Skin epidermis (tissue), 12 donors: Measurements from ENCODE around the gene TREML4.
A peak's percentile ranks its signal among the peaks of the same experiment; 100 is the strongest.
"Not testable (repeated sequence)": the region's sequence is repeated elsewhere in the genome, so short reads cannot be mapped to it uniquely, and the experiment has no call there.

Experiments used
- H3K27ac ChIP-seq, 21 experiments: fragments of 200-600 bp; sonication (generic) in 11 of 21; one replicate each; pipeline ENCODE4 v1.5.0; 2020; ENCODE audit warnings: mild to moderate bottlenecking in 3 of 21, inconsistent platforms in 2 of 21, moderate library complexity in 2 of 21
- H3K4me3 ChIP-seq, 7 experiments: fragments of 200-600 bp; sonication (generic) in 2 of 7; one replicate each; pipeline ENCODE4 v1.5.0; 2020; ENCODE audit warnings: inconsistent platforms in 2 of 7, mild to moderate bottlenecking in 2 of 7, moderate library complexity in 1 of 7

Gene TREML4

GRCh38 chr6:41246529-41246928, 18.4 kb downstream of the TREML4 start:
- not testable (repeated sequence) for H3K4me3 ChIP-seq

GRCh38 chr6:41247288-41247865, 19.2 kb downstream of the TREML4 start:
- Histone ChIP-seq H3K4me3 (no peak overlapping the region), H3K27ac (no peak overlapping the region)

More at GRCh38 chr6:41246529-41246928, 18.4 kb downstream of the TREML4 start:
- not testable (repeated sequence) for H3K27ac ChIP-seq

- no peak overlapping the region for H3K4me3 ChIP-seq
- H3K27ac ChIP-seq = no peak overlapping the region
Measured at GRCh38 chr6:41247882-41248705, 19.9 kb downstream of the TREML4 start.

- no peak overlapping the region for H3K4me3 ChIP-seq
Measured at GRCh38 chr6:41252401-41253169, 24.4 kb downstream of the TREML4 start.

GRCh38 chr6:41255110-41255509, 27.0 kb downstream of the TREML4 start:
- no peak overlapping the region for H3K27ac ChIP-seq
- no peak overlapping the region for H3K4me3 ChIP-seq

More at GRCh38 chr6:41252401-41253169, 24.4 kb downstream of the TREML4 start:
- H3K27ac ChIP-seq = no peak overlapping the region

GRCh38 chr6:41255638-41256246, 27.6 kb downstream of the TREML4 start:
- no peak overlapping the region for H3K27ac ChIP-seq

GRCh38 chr6:41256383-41256782, 28.2 kb downstream of the TREML4 start:
- H3K27ac ChIP-seq = no peak overlapping the region
- H3K4me3 ChIP-seq = no peak overlapping the region

More at GRCh38 chr6:41255638-41256246, 27.6 kb downstream of the TREML4 start:
- H3K4me3 ChIP-seq = no peak overlapping the region

- Histone ChIP-seq H3K4me3 (no peak overlapping the region), H3K27ac (no peak overlapping the region)
Measured at GRCh38 chr6:41257369-41258195, 29.4 kb downstream of the TREML4 start.

GRCh38 chr6:41258196-41258493, 30.0 kb downstream of the TREML4 start:
- Histone ChIP-seq H3K4me3 (no peak overlapping the region), H3K27ac (no peak overlapping the region)

- Histone ChIP-seq H3K27ac (no peak overlapping the region), H3K4me3 (no peak overlapping the region)
Measured at GRCh38 chr6:41262401-41262800, 34.3 kb downstream of the TREML4 start.

- H3K27ac ChIP-seq = no peak overlapping the region
- H3K4me3 ChIP-seq = no peak overlapping the region
Measured at GRCh38 chr6:41263267-41263666, 35.1 kb downstream of the TREML4 start.

GRCh38 chr6:41266541-41266940, 38.4 kb downstream of the TREML4 start:
- no peak overlapping the region for H3K27ac ChIP-seq

GRCh38 chr6:41268478-41268877, 40.3 kb downstream of the TREML4 start:
- H3K4me3 ChIP-seq = no peak overlapping the region
- H3K27ac ChIP-seq = no peak overlapping the region

More at GRCh38 chr6:41266541-41266940, 38.4 kb downstream of the TREML4 start:
- no peak overlapping the region for H3K4me3 ChIP-seq

GRCh38 chr6:41269166-41269565, 41.0 kb downstream of the TREML4 start:
- Histone ChIP-seq H3K27ac (no peak overlapping the region), H3K4me3 (no peak overlapping the region)

GRCh38 chr6:41269716-41270115, 41.6 kb downstream of the TREML4 start:
- Histone ChIP-seq H3K4me3 (no peak overlapping the region), H3K27ac (no peak overlapping the region)

- no peak overlapping the region for H3K4me3 ChIP-seq
- peak overlapping the region in 3 of 21 experiments; percentile 34 to 52 (median 39) for H3K27ac ChIP-seq
Measured at GRCh38 chr6:41271901-41272395, 43.8 kb downstream of the TREML4 start.

GRCh38 chr6:41272591-41273240, 44.6 kb downstream of the TREML4 start:
- Histone ChIP-seq H3K4me3 (no peak overlapping the region), H3K27ac (peak overlapping the region in 1 of 21 experiments; percentile 34)

GRCh38 chr6:41273714-41274113, 45.6 kb downstream of the TREML4 start:
- H3K27ac ChIP-seq = no peak overlapping the region
- H3K4me3 ChIP-seq = no peak overlapping the region

- Histone ChIP-seq H3K4me3 (no peak overlapping the region), H3K27ac (no peak overlapping the region)
Measured at GRCh38 chr6:41274256-41274655, 46.1 kb downstream of the TREML4 start.
